Muscle layer of duodenum (tissue), 2 donors: ENCODE results near the gene VWA8.

ENCODE experiments used
- H3K27ac ChIP-seq: one replicate; pipeline ENCODE4 v1.7.0; 2013; ENCODE audit warnings: mild to moderate bottlenecking, low read length
- H3K27me3 ChIP-seq: one replicate; pipeline ENCODE4 v1.7.0; 2013; ENCODE audit warnings: low read depth, mild to moderate bottlenecking, control low read depth, low read length
- H3K36me3 ChIP-seq, 2 donors: one replicate each; pipeline ENCODE4 v1.7.0; 2013; ENCODE audit warnings: low read length in 2 of 2, control low read depth in 1 of 2, mild to moderate bottlenecking in 1 of 2; ENCODE audit not compliant: insufficient read depth in 2 of 2, control insufficient read depth in 1 of 2
- H3K4me1 ChIP-seq, 2 donors: one replicate each; pipeline ENCODE4 v1.7.0; 2013; ENCODE audit warnings: low read length in 2 of 2, mild to moderate bottlenecking in 2 of 2, control low read depth in 1 of 2, moderate library complexity in 1 of 2; ENCODE audit not compliant: insufficient read depth in 2 of 2, control insufficient read depth in 1 of 2
- H3K4me3 ChIP-seq, 2 donors: one replicate each; pipeline ENCODE4 v1.7.0; 2013; ENCODE audit warnings: low read length in 2 of 2, low read depth in 1 of 2, mild to moderate bottlenecking in 1 of 2
- H3K9me3 ChIP-seq, 2 donors: one replicate each; pipeline ENCODE4 v1.7.0; 2013; ENCODE audit warnings: low read length in 2 of 2, control low read depth in 1 of 2, mild to moderate bottlenecking in 1 of 2; ENCODE audit not compliant: control insufficient read depth in 1 of 2
- donor health status: healthy.

VWA8 gene

DNA sequence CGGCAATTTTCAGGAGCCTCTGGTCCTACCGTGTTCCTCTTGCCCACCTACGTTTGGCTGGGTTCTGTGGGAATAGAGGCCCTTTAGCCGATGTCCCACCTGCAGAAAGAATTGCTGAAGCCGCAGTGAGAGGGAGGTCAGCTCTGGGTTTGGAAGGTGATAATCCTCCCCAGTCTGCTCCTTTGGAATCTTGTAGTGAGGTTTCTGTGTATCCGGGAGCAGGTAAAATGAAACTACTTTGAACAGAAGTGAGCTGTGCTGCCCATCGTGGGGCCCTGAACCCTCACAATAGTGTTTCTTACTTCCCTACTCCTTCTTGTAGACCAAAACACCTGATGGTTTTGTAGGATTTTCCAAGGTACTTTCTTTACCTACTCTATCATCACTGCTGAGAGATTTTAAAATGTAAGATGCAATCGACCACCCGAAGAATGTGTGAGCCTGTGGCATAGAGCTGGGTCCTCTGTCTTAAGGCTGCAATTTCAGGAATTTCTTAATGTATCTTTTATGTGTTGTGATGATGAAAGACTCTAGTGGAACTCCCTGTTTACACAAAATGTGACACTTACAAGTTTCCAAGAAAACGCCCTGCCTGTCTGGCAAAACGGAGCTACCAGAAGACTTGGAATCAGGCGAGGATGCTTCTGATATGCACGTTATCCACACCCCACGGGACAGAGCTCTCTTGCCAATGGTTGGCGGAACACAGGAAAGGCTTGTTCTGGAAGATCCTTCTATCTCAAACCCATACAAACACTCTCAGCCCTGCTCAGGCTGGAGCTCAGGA is 427.4 kb downstream of the VWA8 start:
- H3K27ac ChIP-seq, result no peak overlapping the region
- no peaks in the 10 kb centered on the region for H3K9me3 ChIP-seq
- H3K36me3 ChIP-seq, result no peaks in the 10 kb centered on the region
- H3K4me3 ChIP-seq, result no peak overlapping the region
- no peaks in the 10 kb centered on the region for H3K4me1 ChIP-seq
- no peaks in the 10 kb centered on the region for H3K27me3 ChIP-seq

DNA sequence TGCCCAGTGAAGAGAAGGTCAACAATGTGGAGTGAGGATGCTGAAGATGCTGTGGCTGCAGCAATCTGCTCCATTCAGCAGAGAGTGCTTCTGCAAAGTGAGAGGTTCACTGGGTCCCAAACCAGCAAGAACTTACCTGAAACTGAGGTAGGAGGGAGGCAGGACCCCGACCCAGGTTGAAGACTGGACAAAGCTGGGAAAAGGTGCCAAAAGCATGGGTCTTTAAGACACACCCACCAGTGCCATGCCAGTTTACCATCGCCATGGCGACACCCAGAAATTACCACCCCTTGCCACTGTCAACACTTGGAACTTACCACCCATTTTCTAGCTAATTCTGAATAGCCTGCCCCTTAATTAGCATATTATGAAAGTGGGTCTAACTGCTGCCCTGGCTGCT is 432.9 kb downstream of the VWA8 start:
- Histone ChIP-seq H3K4me3 (no peak overlapping the region), H3K4me1 (no peaks in the 10 kb centered on the region), H3K9me3 (no peaks in the 10 kb centered on the region), H3K27me3 (no peaks in the 10 kb centered on the region), H3K36me3 (no peaks in the 10 kb centered on the region), H3K27ac (no peak overlapping the region)

DNA sequence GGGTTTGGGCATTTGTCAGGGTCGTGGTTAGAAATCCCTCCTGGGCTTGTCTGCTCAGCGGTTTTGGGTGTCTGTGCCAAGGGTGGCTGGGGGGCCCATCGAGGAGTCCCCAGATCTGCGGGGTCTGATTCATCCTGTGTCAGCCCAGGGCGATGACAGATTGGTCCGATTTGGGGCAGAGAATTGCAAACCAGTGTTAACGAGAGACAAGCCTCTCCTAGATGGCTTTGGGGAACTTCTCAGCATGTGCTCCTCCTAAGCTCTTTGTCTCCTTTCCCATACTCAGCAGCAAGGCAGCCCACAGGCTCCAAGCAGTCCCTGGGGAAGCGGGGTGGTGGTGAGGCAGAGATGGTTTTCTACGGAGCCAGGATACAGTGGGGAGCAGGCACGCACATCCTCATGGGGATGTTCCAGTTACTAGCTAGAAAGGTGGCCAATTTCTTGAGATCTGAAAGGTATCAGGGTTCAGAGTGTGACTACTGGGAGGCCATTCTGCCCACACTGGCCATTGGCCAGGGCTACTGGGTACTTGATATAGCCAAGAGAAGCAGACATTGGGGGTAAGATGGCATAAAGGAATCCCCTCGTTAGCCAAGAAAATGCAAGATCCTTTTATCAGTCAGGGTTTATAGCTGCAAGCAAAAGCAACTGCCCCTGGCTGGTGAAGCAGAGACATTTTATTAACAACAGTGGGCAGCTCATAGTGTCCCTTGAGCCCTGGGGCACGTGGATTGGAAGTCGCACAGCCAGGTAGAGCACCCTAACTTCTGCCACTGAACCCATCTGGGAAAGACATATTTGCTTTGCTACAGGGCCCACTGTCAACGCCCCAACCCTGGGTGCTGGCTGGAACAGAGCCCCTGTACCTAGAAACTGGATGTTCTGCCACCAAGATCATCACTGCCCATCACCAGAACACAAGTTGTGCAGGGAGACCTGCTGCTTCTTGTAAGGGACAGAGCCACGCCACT is 440.0 kb downstream of the VWA8 start:
- H3K27me3 ChIP-seq, result no peaks in the 10 kb centered on the region
- no peaks in the 10 kb centered on the region for H3K9me3 ChIP-seq
- H3K4me1 ChIP-seq, result no peaks in the 10 kb centered on the region
- no peak overlapping the region for H3K4me3 ChIP-seq
- no peaks in the 10 kb centered on the region for H3K36me3 ChIP-seq
- H3K27ac ChIP-seq, result no peak overlapping the region

DNA sequence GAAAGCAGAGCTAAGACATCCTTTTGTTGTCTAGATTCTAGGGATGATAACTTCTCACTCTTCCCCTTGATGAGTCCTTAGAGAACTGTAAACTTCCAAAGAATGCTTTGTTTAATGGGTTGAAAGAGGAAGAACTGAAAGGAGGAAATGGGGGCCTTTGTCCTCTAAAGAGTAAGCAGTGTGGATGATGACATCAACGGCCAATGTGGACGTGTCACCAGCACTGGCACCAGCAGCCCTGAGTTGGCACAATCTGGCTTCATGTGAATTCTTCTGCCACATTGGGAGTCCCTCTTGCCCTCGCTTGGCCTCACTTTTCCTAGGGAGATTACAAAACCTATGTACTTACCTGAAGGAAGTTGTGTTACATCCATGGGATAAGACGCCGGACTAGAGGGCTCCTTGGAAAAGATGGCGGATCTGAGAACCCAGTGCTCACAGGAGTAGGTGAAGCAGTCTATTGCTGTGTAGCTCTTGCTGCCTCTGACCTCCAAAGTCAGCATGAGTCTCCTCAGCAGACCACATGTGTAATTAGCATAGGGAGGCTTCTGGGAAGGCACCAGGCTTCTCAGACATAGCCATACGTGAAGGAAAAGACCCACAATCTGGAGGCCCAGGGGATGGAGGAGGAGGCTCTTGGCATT is 440.8 kb downstream of the VWA8 start:
- Histone ChIP-seq H3K27ac (no peak overlapping the region), H3K36me3 (no peaks in the 10 kb centered on the region), H3K4me1 (no peaks in the 10 kb centered on the region), H3K9me3 (no peaks in the 10 kb centered on the region), H3K4me3 (no peak overlapping the region), H3K27me3 (no peaks in the 10 kb centered on the region)
